Mesenchymal stem cell (in vitro differentiated cells and primary cell): ENCODE results near the gene ADK.

ENCODE experiments used
- DNase-seq: peaks from one replicate; pipeline ENCODE4 v3.0.0-alpha.2; 2013
- H2AFZ ChIP-seq: one replicate; pipeline ENCODE4 v1.6.1; 2013; ENCODE audit warnings: low read depth, mild to moderate bottlenecking, control low read depth, inconsistent platforms, low read length, moderate library complexity
- H2AK5ac ChIP-seq: 2 replicates; pipeline ENCODE4 v1.6.1; 2013; ENCODE audit warnings: low read length, moderate library complexity, mild to moderate bottlenecking, inconsistent platforms; ENCODE audit not compliant: severe bottlenecking
- H2BK120ac ChIP-seq: one replicate; pipeline ENCODE4 v1.6.1; 2013; ENCODE audit warnings: low read depth, mild to moderate bottlenecking, inconsistent platforms, low read length, moderate library complexity
- H2BK12ac ChIP-seq, 2 experiments: one replicate each; pipeline ENCODE4 v1.6.1; 2013; ENCODE audit warnings: inconsistent platforms in 2 of 2, low read length in 2 of 2, mild to moderate bottlenecking in 2 of 2, moderate library complexity in 2 of 2, control low read depth in 1 of 2
- H2BK15ac ChIP-seq: one replicate; pipeline ENCODE4 v1.6.1; 2013; ENCODE audit warnings: mild to moderate bottlenecking, low read depth, inconsistent platforms; ENCODE audit not compliant: poor library complexity, severe bottlenecking
- H2BK5ac ChIP-seq: 2 replicates; pipeline ENCODE4 v1.6.1; 2013; ENCODE audit warnings: low read depth, mild to moderate bottlenecking, low read length, control low read depth, inconsistent platforms; ENCODE audit not compliant: poor library complexity, severe bottlenecking
- H3K14ac ChIP-seq, 2 experiments: one replicate each; pipeline ENCODE4 v1.6.1; 2013; ENCODE audit warnings: inconsistent platforms in 2 of 2, low read length in 2 of 2, control low read depth in 1 of 2, mild to moderate bottlenecking in 1 of 2, moderate library complexity in 1 of 2
- H3K18ac ChIP-seq, 2 experiments: one replicate each; pipeline ENCODE4 v1.6.1; 2013; ENCODE audit warnings: inconsistent platforms in 2 of 2, low read length in 2 of 2, control low read depth in 1 of 2, low read depth in 1 of 2, mild to moderate bottlenecking in 1 of 2
- H3K23ac ChIP-seq, 2 experiments: one replicate each; pipeline ENCODE4 v1.6.1; 2013; ENCODE audit warnings: inconsistent platforms in 2 of 2, low read length in 2 of 2, mild to moderate bottlenecking in 2 of 2, moderate library complexity in 2 of 2, control low read depth in 1 of 2
- H3K27ac ChIP-seq: 2 replicates; pipeline ENCODE4 v1.5.1; 2013; ENCODE audit warnings: mild to moderate bottlenecking, moderate library complexity, low read length, control low read depth, inconsistent platforms; ENCODE audit not compliant: poor library complexity, severe bottlenecking
- H3K27me3 ChIP-seq, 2 experiments: 2 replicates each; pipeline versions ENCODE4 v1.6.1 to v1.7.0; 2013; ENCODE audit warnings: low read length in 2 of 2, mild to moderate bottlenecking in 2 of 2, moderate library complexity in 2 of 2, control low read depth in 1 of 2, inconsistent platforms in 1 of 2; ENCODE audit not compliant: control insufficient read depth in 1 of 2, insufficient read depth in 1 of 2
- H3K36me3 ChIP-seq, 2 experiments: 2 replicates each; pipeline versions ENCODE4 v1.6.1 to v1.7.0; 2013; ENCODE audit warnings: low read length in 2 of 2, control low read depth in 1 of 2, inconsistent platforms in 1 of 2, low read depth in 1 of 2, mild to moderate bottlenecking in 1 of 2; ENCODE audit not compliant: insufficient read depth in 2 of 2, control insufficient read depth in 1 of 2
- H3K4ac ChIP-seq, 2 experiments: one replicate each; pipeline ENCODE4 v1.6.1; 2013; ENCODE audit warnings: inconsistent platforms in 2 of 2, low read length in 2 of 2, mild to moderate bottlenecking in 2 of 2, moderate library complexity in 2 of 2, control low read depth in 1 of 2, low read depth in 1 of 2
- H3K4me1 ChIP-seq: 2 replicates; pipeline ENCODE4 v1.6.1; 2013; ENCODE audit warnings: low read depth, low read length, control low read depth; ENCODE audit not compliant: control insufficient read depth, insufficient read depth
- H3K4me2 ChIP-seq: 2 replicates; pipeline ENCODE4 v1.6.1; 2013; ENCODE audit warnings: low read length, mild to moderate bottlenecking, inconsistent platforms; ENCODE audit not compliant: poor library complexity, severe bottlenecking
- H3K4me3 ChIP-seq, 2 experiments: 2 replicates each; pipeline versions ENCODE4 v1.5.1 to v1.7.0; 2013; ENCODE audit warnings: low read length in 2 of 2, mild to moderate bottlenecking in 2 of 2, control low read depth in 1 of 2, low read depth in 1 of 2; ENCODE audit not compliant: insufficient read depth in 1 of 2
- H3K79me1 ChIP-seq: replicated peaks from 2 replicates; pipeline ENCODE4 v1.6.1; 2013; ENCODE audit warnings: mild to moderate bottlenecking, control low read depth, low read length, inconsistent platforms; ENCODE audit not compliant: poor library complexity, severe bottlenecking
- H3K9ac ChIP-seq: 2 replicates; pipeline ENCODE4 v1.7.0; 2013; ENCODE audit warnings: mild to moderate bottlenecking, low read length, moderate library complexity
- H3K9me3 ChIP-seq: 2 replicates; pipeline ENCODE4 v1.7.0; 2013; ENCODE audit warnings: mild to moderate bottlenecking, low read length; ENCODE audit not compliant: control insufficient read depth
- H4K8ac ChIP-seq: one replicate; pipeline ENCODE4 v1.6.1; 2013; ENCODE audit warnings: inconsistent platforms, mild to moderate bottlenecking, low read length, moderate library complexity
- H4K91ac ChIP-seq: one replicate; pipeline ENCODE4 v1.6.1; 2013; ENCODE audit warnings: mild to moderate bottlenecking, low read length, inconsistent platforms
- WGBS: methylation state at CpG from one replicate; pipeline ENCODE4 v1.1.7; 2013; ENCODE audit warnings: mixed read lengths; 5-methylcytosine and 5-hydroxymethylcytosine counted together

The ADK gene

GRCh38 chr10:74486659-74487058, 335.6 kb downstream of the ADK start:
- Histone ChIP-seq H3K4me1 (no peaks in the 10 kb centered on the region), H2BK12ac (no peak overlapping the region), H4K91ac (no peak overlapping the region), H3K27me3 (no peaks in the 10 kb centered on the region), H3K4me3 (no peak overlapping the region), H3K36me3 (peaks cover 5 to 7% of the 10 kb centered on the region in 2 experiments), H3K23ac (no peak overlapping the region), H4K8ac (no peak overlapping the region), H3K9ac (no peak overlapping the region), H2AK5ac (no peak overlapping the region), H3K9me3 (no peaks in the 10 kb centered on the region), H2AFZ (no peak overlapping the region), H3K4me2 (no peak overlapping the region), H3K4ac (no peak overlapping the region), H3K14ac (no peak overlapping the region), H3K27ac (no peak overlapping the region), H2BK120ac (no peak overlapping the region), H3K79me1 (no peaks in the 10 kb centered on the region), H2BK15ac (no peak overlapping the region), H3K18ac (no peak overlapping the region), H2BK5ac (no peak overlapping the region)
- DNase-seq = no peak
- WGBS = no CpG with 5 or more reads among the region's 1 CpG

- no peak overlapping the region for H2BK12ac ChIP-seq
- no peak overlapping the region for H2AK5ac ChIP-seq
- no peaks in the 10 kb centered on the region for H3K9me3 ChIP-seq
- no peak overlapping the region for H2BK120ac ChIP-seq
- no peak overlapping the region for H3K4ac ChIP-seq
- H3K4me2 ChIP-seq = no peak overlapping the region
- no peak for DNase-seq
- no peak overlapping the region for H2AFZ ChIP-seq
- no peaks in the 10 kb centered on the region for H3K79me1 ChIP-seq
- no peak overlapping the region for H3K4me3 ChIP-seq
- no peaks in the 10 kb centered on the region for H3K27me3 ChIP-seq
- no peaks in the 10 kb centered on the region for H3K36me3 ChIP-seq
- no peak overlapping the region for H3K23ac ChIP-seq
- no peak overlapping the region for H4K91ac ChIP-seq
- no peak overlapping the region for H3K18ac ChIP-seq
- no peaks in the 10 kb centered on the region for H3K4me1 ChIP-seq
- no peak overlapping the region for H2BK5ac ChIP-seq
- no peak overlapping the region for H4K8ac ChIP-seq
- H3K14ac ChIP-seq = no peak overlapping the region
- no peak overlapping the region for H3K27ac ChIP-seq
- H2BK15ac ChIP-seq = no peak overlapping the region
- no peak overlapping the region for H3K9ac ChIP-seq
These were observed 337.9 kb downstream of the ADK start for GRCh38 chr10:74488907-74489306.

GRCh38 chr10:74490551-74490950, 339.5 kb downstream of the ADK start:
- H2BK120ac ChIP-seq = no peak overlapping the region
- no peak for DNase-seq
- no peaks in the 10 kb centered on the region for H3K9me3 ChIP-seq
- H2BK15ac ChIP-seq = no peak overlapping the region
- H3K27me3 ChIP-seq = no peaks in the 10 kb centered on the region
- H2AFZ ChIP-seq = no peak overlapping the region
- H3K27ac ChIP-seq = no peak overlapping the region
- H3K4ac ChIP-seq = no peak overlapping the region
- WGBS = 95% methylated on average over 3 of the region's 4 CpGs
- H4K91ac ChIP-seq = no peak overlapping the region
- H3K4me2 ChIP-seq = no peak overlapping the region
- H2BK12ac ChIP-seq = no peak overlapping the region
- H2AK5ac ChIP-seq = no peak overlapping the region
- no peak overlapping the region for H3K9ac ChIP-seq
- no peaks in the 10 kb centered on the region for H3K4me1 ChIP-seq
- H4K8ac ChIP-seq = no peak overlapping the region
- H2BK5ac ChIP-seq = no peak overlapping the region
- H3K14ac ChIP-seq = no peak overlapping the region
- H3K18ac ChIP-seq = no peak overlapping the region
- no peak overlapping the region for H3K23ac ChIP-seq
- no peaks in the 10 kb centered on the region for H3K36me3 ChIP-seq
- no peak overlapping the region for H3K4me3 ChIP-seq
- no peaks in the 10 kb centered on the region for H3K79me1 ChIP-seq

- Histone ChIP-seq H3K4ac (no peak overlapping the region), H3K9me3 (no peaks in the 10 kb centered on the region), H3K18ac (no peak overlapping the region), H2BK15ac (no peak overlapping the region), H3K4me1 (no peaks in the 10 kb centered on the region), H3K4me2 (no peak overlapping the region), H2AFZ (no peak overlapping the region), H2AK5ac (no peak overlapping the region), H3K9ac (no peak overlapping the region), H3K79me1 (no peaks in the 10 kb centered on the region), H3K4me3 (no peak overlapping the region), H3K14ac (no peak overlapping the region), H3K23ac (no peak overlapping the region), H2BK12ac (no peak overlapping the region), H3K27me3 (no peaks in the 10 kb centered on the region), H3K27ac (no peak overlapping the region), H2BK120ac (no peak overlapping the region), H3K36me3 (peaks cover 0 to 1% of the 10 kb centered on the region in 2 experiments), H2BK5ac (no peak overlapping the region), H4K91ac (no peak overlapping the region), H4K8ac (no peak overlapping the region)
- WGBS = 100% methylated on average over 1 of the region's 4 CpGs
- no peak for DNase-seq
These were observed 340.0 kb downstream of the ADK start for GRCh38 chr10:74491014-74491413.
